NCI-H345 treated with DMSO at 0.1 percent for 48 hours (cell line): ENCODE measurements around the gene ACTL8.

Experiments
- DNase-seq: peaks from one replicate; lab custom pipeline; 2025; ENCODE audit not compliant: unreplicated experiment; lab: John Stamatoyannopoulos, UW

Gene ACTL8

GRCh38 chr1:17768651-17769241 is 13.6 kb downstream of the ACTL8 start:
- no peak for DNase-seq

DNA sequence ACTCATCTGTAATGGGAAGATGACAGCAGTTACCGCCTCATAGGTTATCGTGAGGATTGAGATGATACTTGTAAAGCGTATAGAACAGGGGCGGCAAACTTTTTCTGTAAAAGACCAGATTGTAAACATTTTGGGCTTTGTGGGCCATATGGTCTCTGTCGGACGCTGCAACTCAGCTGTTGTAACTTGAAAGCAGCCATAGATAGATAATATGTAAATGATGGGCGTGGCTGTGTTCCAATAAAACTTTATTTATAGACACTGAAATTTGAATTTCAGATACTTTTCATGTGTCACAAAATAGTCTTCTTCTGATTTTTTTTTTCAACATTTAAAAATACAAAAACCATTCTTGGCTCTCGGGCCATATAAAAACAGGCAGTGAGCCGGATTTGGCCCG is 15.8 kb downstream of the ACTL8 start:
- DNase-seq: no peak

DNA sequence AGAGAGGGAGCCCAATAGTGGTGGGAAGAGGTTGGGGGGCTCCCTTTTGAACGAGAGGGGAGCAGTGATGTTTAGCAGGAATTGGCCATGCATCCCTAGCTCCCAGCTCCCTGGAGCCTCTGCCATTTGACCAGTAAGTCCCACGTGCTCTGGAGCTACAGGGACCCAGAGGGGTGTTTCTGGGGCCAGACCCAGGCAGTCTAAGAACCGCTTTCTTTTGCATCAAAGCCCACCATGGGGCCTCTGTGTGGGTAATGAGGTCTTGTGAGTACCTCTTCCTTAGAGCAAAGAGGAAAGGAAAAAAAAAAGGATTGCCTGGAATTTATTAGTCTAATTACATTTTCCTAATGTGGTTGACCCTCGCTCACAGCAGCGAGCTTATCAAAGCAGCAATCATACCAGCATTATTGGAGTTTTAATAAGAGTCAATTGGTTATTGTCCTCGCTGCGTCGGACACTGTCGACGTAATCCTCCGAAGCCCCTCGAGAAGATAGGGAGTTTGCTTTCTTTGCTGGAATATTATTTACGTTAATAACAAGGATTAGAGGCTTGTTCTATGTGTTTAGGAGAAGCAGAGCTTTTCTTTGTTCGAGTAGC is 17.6 kb downstream of the ACTL8 start:
- DNase-seq: no peak

- no peak for DNase-seq
Measured at GRCh38 chr1:17773591-17774326, 18.6 kb downstream of the ACTL8 start.

DNA sequence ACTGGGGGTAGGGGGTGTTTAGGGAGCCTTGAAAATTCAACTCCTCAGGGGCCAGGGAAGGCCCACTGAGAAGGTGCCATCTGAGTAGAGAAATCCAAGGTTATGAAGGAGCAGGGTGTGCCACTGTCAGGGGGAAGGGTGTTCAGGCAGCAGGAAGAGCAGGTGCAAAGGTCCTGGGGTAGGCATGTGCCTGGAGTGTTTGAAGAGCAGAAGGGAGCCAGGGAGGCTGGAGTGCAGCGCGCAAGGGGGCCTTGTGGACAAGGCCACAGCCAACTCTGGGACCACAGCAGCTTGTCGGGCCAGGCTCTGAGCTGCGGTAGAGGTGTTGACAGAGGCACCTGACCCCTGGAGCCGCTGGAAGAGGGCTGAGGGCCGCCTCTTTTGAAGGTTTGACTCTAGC is 19.3 kb downstream of the ACTL8 start:
- no peak for DNase-seq

DNA sequence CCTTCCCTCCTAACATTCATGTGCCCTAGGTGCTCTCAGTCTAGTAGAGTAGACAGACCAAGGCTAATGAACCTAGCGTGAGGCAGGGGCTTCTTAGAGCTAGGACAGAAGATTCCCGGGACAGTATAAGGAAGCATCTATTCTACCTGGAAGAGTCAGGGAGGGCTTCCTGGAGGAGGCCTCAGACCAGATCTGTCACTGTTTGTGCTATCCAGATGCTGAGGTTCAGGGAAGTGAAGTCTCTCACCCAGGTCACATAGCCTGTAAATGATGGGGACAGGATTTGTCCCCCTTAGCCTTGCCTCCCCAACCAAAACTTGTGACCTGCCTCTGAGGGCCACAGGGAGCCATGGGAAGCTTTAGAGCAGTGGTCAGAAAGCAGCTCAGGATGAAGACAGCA is 20.7 kb downstream of the ACTL8 start:
- DNase-seq: no peak

- no peak for DNase-seq
Measured at GRCh38 chr1:17776426-17776825, 21.3 kb downstream of the ACTL8 start.

- DNase-seq: no peak
Measured at GRCh38 chr1:17777330-17777729, 22.2 kb downstream of the ACTL8 start.

DNA sequence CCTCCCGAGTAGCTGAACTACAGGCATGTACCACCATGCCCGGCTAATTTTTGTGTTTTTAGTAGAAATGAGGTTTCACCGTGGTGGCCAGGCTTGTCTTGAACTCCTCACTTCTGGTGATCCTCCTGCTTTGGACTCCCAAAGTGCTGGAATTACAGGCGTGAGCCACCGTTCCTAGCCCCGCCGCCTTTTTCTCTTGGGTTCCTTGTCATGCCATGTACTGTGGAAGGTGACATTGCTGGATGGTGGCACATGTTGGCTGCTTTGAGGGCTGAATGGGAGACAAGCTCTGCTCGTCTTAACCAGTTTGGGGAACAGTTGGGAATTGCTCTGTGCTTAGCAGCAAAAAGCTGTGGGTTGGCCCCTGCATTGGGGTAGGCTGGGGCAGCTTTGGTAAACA is 22.7 kb downstream of the ACTL8 start:
- no peak for DNase-seq

DNA sequence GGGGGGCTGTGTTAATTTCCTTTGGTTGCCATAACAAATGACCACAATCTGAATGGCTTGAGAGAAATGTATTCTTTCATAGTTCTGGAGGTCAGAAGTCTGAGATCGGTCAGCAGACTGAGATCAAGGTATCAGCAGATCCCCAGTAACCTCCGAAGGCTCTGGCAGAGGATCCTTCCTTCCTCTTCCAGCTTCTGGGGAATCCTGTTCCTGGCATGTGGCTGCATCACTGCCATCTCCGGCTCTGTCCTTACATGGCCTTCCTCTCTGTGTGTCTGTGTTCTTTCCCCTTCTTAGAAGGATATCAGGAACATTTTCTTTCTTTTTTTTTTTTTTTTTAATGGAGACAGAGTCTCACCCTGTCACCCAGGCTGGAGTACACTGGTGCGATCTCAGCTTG is 25.8 kb downstream of the ACTL8 start:
- DNase-seq: no peak

GRCh38 chr1:17789926-17790325 is 34.8 kb downstream of the ACTL8 start:
- no peak for DNase-seq

DNA sequence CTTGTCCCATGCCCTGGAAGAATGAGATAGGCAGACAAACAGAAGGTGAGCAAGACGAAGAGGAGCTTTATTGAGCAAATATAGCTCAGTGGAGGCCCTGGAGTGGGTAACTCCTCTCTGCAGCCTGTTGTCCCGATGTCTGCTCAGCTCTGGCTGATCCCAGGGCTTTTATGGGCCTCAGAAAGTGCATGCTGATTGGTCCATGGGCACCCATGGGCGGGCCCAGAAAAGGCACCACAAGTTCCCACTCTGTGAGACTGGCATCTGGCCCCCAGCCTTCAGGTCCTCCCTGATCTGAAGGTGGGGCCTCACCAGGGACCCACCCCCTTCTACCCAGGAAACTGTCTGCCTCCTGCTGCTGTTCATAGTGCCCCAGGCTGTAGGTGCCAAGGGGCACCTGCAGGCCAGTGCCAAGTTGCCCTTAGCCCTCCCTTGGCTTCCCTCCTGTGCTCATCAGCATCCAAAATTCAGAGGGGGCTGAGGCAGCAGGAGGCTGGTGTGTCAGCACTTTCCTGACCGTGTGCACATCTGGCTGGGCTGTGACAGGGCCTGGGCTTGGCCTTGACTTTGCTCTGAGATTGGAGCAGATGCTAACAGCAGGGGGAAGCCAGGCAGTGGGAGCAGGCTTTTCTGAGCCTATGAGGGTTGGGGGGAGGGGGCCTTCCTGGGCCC is 35.4 kb downstream of the ACTL8 start:
- DNase-seq: no peak

DNA sequence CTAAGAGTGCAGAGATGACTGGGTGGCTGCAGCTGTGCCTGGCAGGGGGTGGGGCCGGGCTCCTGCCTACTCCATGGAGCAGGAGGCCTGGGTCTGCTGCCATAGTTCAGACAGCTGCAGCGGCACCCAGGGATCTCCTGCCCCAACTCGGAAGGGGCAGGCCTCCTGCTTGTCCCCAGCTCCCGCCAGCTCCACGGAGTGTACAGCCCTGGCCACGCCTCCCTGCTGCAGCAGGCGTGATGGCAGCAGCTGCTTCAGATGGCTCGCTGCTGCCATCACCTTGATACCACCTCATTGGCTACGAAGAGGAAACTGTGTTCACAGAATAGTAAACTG is 35.9 kb downstream of the ACTL8 start:
- no peak for DNase-seq

- no peak for DNase-seq
Measured at GRCh38 chr1:17791480-17791879, 36.3 kb downstream of the ACTL8 start.

- DNase-seq: no peak
Measured at GRCh38 chr1:17792421-17792820, 37.3 kb downstream of the ACTL8 start.

DNA sequence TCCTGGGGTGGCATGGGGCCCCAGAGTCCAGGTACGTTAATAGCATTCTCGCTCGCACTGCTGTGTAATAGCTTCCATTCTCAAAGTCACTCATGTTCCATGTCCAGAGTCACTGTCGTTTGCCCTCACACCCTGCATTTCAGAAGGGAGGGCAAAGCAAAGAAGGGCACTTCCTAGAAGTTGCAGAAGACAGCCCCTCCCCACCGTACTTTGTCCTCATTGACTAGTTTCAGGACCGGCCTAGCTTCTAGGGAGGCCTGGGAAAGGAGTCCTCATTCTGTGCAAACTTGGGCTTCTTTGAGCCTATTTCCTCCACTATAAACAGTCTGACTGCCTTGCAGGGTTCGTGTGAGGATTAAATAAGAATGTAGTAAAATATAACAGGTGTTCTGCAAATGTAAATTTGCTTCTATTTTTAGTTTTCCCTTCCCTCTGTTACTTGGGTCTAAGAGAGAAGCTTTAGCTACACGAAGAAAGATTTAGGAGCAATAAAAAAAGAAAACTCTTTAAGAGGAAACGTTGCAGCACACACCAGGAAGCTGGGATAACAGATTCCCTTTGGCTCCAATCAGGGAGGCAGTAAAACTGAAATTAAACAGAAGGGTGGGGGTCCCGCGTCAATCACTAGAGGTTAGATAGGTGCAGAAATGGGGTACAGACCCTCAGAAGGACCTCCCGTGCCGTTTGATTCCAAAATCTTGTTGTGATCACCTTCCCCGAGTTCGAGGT is 40.1 kb downstream of the ACTL8 start:
- no peak for DNase-seq

DNA sequence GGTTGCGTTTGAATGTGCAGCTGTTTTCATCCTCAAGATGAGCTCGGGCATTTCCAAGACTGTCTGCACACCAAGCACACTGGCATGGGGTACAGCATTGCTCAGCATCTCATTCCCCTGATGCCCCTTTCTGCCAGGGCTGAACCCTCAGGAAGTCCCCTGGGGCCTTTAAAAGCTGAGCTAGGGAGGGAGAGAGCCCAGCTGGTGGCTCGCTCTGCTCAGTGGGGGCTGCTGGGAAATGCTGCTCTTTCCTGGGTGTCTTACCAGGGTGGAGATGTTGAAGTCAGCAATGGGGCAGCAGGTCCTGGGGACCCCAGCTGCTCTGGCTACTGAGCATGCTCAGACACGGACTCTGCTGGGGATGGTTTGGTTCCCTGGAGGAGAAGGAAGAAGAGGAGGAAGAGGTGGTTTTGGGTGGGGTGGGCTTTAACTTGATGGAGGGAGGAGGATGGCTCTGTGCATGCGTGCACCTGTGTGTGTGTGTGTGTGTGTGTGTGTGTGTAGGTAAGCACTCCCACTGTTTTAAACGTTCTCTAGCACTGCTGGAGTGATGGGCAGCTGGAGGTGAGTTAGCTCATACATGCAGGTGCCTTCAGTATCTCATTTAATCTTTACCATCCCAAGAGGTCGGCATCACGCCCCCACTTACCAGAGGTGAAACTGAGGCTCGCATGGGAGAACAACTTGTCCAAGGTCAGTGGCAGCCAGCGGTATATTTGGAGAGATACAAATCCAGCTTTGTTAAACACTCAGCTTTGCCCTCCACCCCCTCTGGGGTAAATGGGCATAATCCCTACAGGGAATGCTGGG is 40.9 kb downstream of the ACTL8 start:
- DNase-seq: no peak

DNA sequence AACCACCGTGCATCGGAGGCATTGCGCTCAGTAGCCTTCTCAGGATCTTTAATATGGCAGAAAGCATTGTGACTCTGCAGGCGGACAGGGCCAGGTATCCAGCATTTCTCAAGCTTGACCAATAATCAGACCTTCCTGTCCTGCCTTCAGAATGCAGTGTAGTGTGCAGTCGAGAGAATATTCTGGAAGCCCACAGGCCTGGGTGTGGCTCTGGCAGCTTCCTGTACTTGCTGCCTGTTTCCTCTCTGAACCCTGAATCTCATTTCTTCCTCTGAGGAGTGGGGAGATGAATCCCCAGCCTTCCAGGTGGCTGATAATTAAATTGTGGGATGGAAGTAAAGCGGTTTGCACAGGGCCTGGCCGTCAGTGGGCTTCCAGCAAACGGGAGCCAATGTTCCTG is 42.3 kb downstream of the ACTL8 start:
- DNase-seq: no peak

GRCh38 chr1:17798011-17798410 is 42.9 kb downstream of the ACTL8 start:
- DNase-seq: no peak

DNA sequence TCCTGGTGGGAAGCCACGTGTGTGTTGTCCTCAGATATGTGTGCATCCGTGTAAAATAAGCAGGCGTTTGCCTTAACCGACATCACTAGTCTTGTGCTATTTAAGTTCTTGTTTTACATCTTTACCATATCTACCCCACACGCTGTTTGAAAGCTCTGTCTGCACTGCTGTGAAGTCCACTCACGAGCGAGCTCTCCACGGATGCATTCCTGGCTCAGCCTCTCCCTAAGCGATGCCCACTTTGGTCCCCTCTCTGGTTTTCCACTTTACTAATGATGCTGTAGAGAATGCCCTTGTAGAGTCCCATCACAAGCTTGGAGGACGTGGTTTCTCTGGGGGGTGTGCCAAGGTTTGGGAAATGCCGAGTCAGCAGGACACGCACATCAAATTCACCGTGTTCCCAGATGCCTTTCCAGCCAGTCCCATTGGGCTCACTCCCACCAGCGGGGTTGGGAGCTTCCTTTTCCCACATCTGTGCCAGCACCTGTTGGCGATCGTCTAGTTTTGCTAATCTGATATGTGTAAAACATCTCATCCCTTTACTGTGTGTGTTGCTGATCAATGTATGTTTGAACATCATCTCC is 43.8 kb downstream of the ACTL8 start:
- DNase-seq: no peak
